PC-3 (cell line): ENCODE results near the gene BCKDHB. TPM values are rescaled to one million over a fixed set of nuclear protein-coding genes. Genes with fewer than 3 reads are reported as not detected.

Experiments used
- ATAC-seq: fragments of 200-7000 bp; cut with Tn5 transposase; 2 replicates; pipeline ENCODE4 v1.9.1; 2020; ENCODE audit warnings: mild to moderate bottlenecking, moderate library complexity
- BruUV-seq: library from RNA; stranded (reverse); fragments of 400-500 nt; replicated peaks from 2 replicates; lab custom pipeline; 2021; lab: Mats Ljungman, UMichigan
- CTCF ChIA-PET: fragments of 300-600 bp; sonication (Branson Sonifier 250); formaldehyde crosslinking; loops from one replicate; lab custom pipeline; 2022; ENCODE audit warnings: antibody characterized with exemption; lab: Charles Lee
- POLR2A ChIA-PET: fragments of 300-600 bp; sonication (Branson Sonifier 250); formaldehyde crosslinking; loops from one replicate; lab custom pipeline; 2022; ENCODE audit warnings: antibody characterized with exemption; ENCODE audit not compliant: unreplicated experiment; lab: Charles Lee
- DNase-seq: peaks from one replicate; pipeline ENCODE4 v3.0.0-alpha.2; 2015
- H2AFZ ChIP-seq: fragments of 300-600 bp; sonication (generic); 2 replicates; pipeline ENCODE4 v1.6.0; 2016; ENCODE audit warnings: antibody characterized with exemption, low read length
- H3F3A ChIP-seq: fragments of 300-600 bp; sonication (generic); one replicate; pipeline ENCODE4 v1.6.0; 2017; ENCODE audit warnings: antibody characterized with exemption, low read length, control low read depth, mild to moderate bottlenecking; ENCODE audit not compliant: unreplicated experiment
- H3K27ac ChIP-seq: fragments of 300-600 bp; sonication (generic); 2 replicates; pipeline ENCODE4 v1.5.1; 2016; ENCODE audit warnings: mild to moderate bottlenecking, low read length
- H3K27me3 ChIP-seq: fragments of 300-600 bp; sonication (generic); 2 replicates; pipeline ENCODE4 v1.6.1; 2016; ENCODE audit warnings: low read length, mixed read lengths
- H3K36me3 ChIP-seq: fragments of 300-600 bp; sonication (generic); 2 replicates; pipeline ENCODE4 v1.6.1; 2016; ENCODE audit warnings: low read depth, mixed run types, low read length, mixed read lengths
- H3K4me1 ChIP-seq: fragments of 300-600 bp; sonication (generic); 2 replicates; pipeline ENCODE4 v1.5.1; 2016; ENCODE audit warnings: low read length; ENCODE audit not compliant: insufficient read depth
- H3K4me2 ChIP-seq: fragments of 300-600 bp; sonication (generic); 2 replicates; pipeline ENCODE4 v1.6.0; 2016; ENCODE audit warnings: low read length
- H3K4me3 ChIP-seq: fragments of 300-600 bp; sonication (generic); 2 replicates; pipeline ENCODE4 v1.5.1; 2016; ENCODE audit warnings: mild to moderate bottlenecking, low read length, mixed read lengths
- H3K79me2 ChIP-seq: fragments of 300-600 bp; sonication (generic); 2 replicates; pipeline ENCODE4 v1.6.1; 2017; ENCODE audit warnings: low read length, mixed read lengths
- H3K9ac ChIP-seq: fragments of 300-600 bp; sonication (generic); 2 replicates; pipeline ENCODE4 v1.6.0; 2016; ENCODE audit warnings: mild to moderate bottlenecking, low read length
- H3K9me2 ChIP-seq: fragments of 300-600 bp; sonication (generic); replicated peaks from 2 replicates; pipeline ENCODE4 v1.6.1; 2016; ENCODE audit warnings: mixed run types, low read length, mixed read lengths
- H3K9me3 ChIP-seq: fragments of 300-600 bp; sonication (generic); 2 replicates; pipeline ENCODE4 v1.6.1; 2016; ENCODE audit warnings: low read length, mixed read lengths
- H4K20me1 ChIP-seq: fragments of 300-600 bp; sonication (generic); 2 replicates; pipeline ENCODE4 v1.6.1; 2016; ENCODE audit warnings: low read length, mixed read lengths
- CTCF ChIP-seq: fragments of 300-600 bp; sonication (generic); conservative IDR thresholded peaks from 2 replicates; pipeline ENCODE4 v1.5.1; 2017; ENCODE audit warnings: antibody characterized with exemption, low read depth, mild to moderate bottlenecking, low read length
- EZH2 ChIP-seq: fragments of 300-600 bp; sonication (generic); IDR thresholded peaks from one replicate; pipeline ENCODE4 v1.6.1; 2017; ENCODE audit warnings: antibody characterized with exemption, mild to moderate bottlenecking, low read length; ENCODE audit not compliant: unreplicated experiment
- EZH2phosphoT487 ChIP-seq: fragments of 300-600 bp; sonication (generic); IDR thresholded peaks from 2 replicates; pipeline ENCODE4 v1.6.1; 2018; ENCODE audit warnings: mild to moderate bottlenecking, antibody characterized with exemption, low read length, borderline replicate concordance
- intact Hi-C: fragments of 100-400 bp; cut with micrococcal nuclease; formaldehyde crosslinking; loops from 2 replicates; pipeline ENCODE4 v1.9.0; 2023
- total RNA-seq: library from RNA; depleted of rRNA; stranded (reverse); fragments of >200 nt; gene quantifications from 2 replicates; pipeline ENCODE4 v1.2.3, GENCODE V29; 2014

The BCKDHB gene
- total RNA-seq, 1 experiment from 2014 or later, result 9.9 TPM

GRCh38 chr6:80277501-80277900 is 171.0 kb downstream of the BCKDHB start:
- Histone ChIP-seq H3K9me3 (no peaks in the 10 kb centered on the region), H3K4me3 (no peak overlapping the region), H3K27me3 (no peaks in the 10 kb centered on the region), H3K79me2 (no peaks in the 10 kb centered on the region), H3K4me2 (no peak overlapping the region), H4K20me1 (no peaks in the 10 kb centered on the region), H3F3A (no peaks in the 10 kb centered on the region), H3K9me2 (no peaks in the 10 kb centered on the region), H2AFZ (no peak overlapping the region), H3K27ac (no peak overlapping the region), H3K36me3 (no peaks in the 10 kb centered on the region), H3K4me1 (no peaks in the 10 kb centered on the region), H3K9ac (no peak overlapping the region)
- ATAC-seq (no peak), DNase-seq (no peak)
- no TSS peak for BruUV-seq
- intact Hi-C loops, result no loop called here
- TF ChIP-seq EZH2 (no peak), CTCF (no peak), EZH2phosphoT487 (no peak)
- ChIA-PET CTCF (no interaction called here), POLR2A (no interaction called here)

GRCh38 chr6:80280262-80281010 is 174.0 kb downstream of the BCKDHB start:
- Histone ChIP-seq H3K4me3 (no peak overlapping the region), H3K4me2 (no peak overlapping the region), H3K36me3 (no peaks in the 10 kb centered on the region), H3K79me2 (no peaks in the 10 kb centered on the region), H3K9me2 (no peaks in the 10 kb centered on the region), H3K27ac (no peak overlapping the region), H3K27me3 (no peaks in the 10 kb centered on the region), H2AFZ (no peak overlapping the region), H3K4me1 (no peaks in the 10 kb centered on the region), H3F3A (no peaks in the 10 kb centered on the region), H3K9me3 (no peaks in the 10 kb centered on the region), H4K20me1 (no peaks in the 10 kb centered on the region), H3K9ac (no peak overlapping the region)
- DNase-seq, result peak; percentile 4
- TF ChIP-seq CTCF (no peak), EZH2phosphoT487 (no peak), EZH2 (no peak)
- intact Hi-C loops, result no loop called here
- CTCF ChIA-PET, result no interaction called here
- POLR2A ChIA-PET, result interaction anchor here (0.6 kb wide), 1 partner anchor 663 kb away, joined by 4 read pairs; no protein-coding TSS in a partner anchor
- ATAC-seq, result no peak
- no TSS peak for BruUV-seq

GRCh38 chr6:80282913-80283554 is 176.6 kb downstream of the BCKDHB start:
- BruUV-seq, result no TSS peak
- no peak for TF ChIP-seq EZH2phosphoT487
- TF ChIP-seq EZH2, result no peak
- TF ChIP-seq CTCF, result no peak
- Histone ChIP-seq H4K20me1 (no peaks in the 10 kb centered on the region), H3K36me3 (no peaks in the 10 kb centered on the region), H3K9me2 (no peaks in the 10 kb centered on the region), H3K4me1 (no peaks in the 10 kb centered on the region), H3K9me3 (no peaks in the 10 kb centered on the region), H3K27me3 (no peaks in the 10 kb centered on the region), H3K9ac (no peak overlapping the region), H2AFZ (no peak overlapping the region), H3K4me3 (no peak overlapping the region), H3K4me2 (no peak overlapping the region), H3F3A (no peaks in the 10 kb centered on the region), H3K27ac (no peak overlapping the region), H3K79me2 (no peaks in the 10 kb centered on the region)
- POLR2A ChIA-PET, result no interaction called here
- ATAC-seq, result no peak
- intact Hi-C loops, result no loop called here
- CTCF ChIA-PET, result no interaction called here
- peak; percentile 23 for DNase-seq
